Measurements from ENCODE around the gene ST6GALNAC4.

The ST6GALNAC4 gene

DNA sequence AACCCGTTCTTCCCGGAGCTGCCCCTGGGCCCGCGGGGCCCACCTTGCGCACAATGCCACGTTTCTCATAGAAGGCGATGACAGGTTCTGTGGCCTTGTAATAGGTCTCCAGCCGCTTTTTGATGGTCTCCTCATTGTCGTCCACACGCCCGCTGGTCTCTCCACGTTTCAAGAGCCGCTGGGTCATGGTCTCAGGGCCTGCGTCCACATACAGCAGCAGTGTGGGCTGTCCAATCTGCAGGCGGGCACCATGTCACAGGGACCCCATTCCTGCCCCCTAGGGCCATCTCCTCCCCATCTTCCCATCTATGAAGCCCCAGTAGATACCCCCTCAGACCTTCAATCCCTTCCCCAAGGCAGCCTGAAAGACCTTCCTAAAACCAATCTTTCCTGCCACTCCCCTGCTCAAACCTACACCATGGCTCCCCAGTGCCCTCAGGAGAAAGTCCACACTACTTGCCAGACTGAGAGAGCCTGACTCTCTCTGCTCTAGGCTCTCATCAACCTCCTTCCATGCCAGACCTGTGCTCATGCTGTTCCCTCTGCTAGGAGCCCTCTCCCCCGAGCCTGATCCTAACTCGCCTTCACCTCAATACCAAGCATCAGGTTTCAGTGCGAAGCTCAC, 48.5 kb downstream of the ST6GALNAC4 start:
- Histone ChIP-seq H3K4me3 (ENCODE audit: low read length) (no peak overlapping the region), H3K36me3 (ENCODE audit: insufficient read depth, low read length) (peaks cover 2% of the 10 kb centered on the region), H2AFZ (ENCODE audit: low read depth, low read length) (no peak overlapping the region), H3K4me1 (ENCODE audit: insufficient read depth, low read length) (peaks cover 14% of the 10 kb centered on the region), H3K27me3 (ENCODE audit: insufficient read depth, low read length) (no peaks in the 10 kb centered on the region), H3K9me3 (ENCODE audit: low read length) (no peaks in the 10 kb centered on the region)

- Histone ChIP-seq H3K4me3 (ENCODE audit: low read length) (no peak overlapping the region), H3K27me3 (ENCODE audit: insufficient read depth, low read length) (no peaks in the 10 kb centered on the region), H3K4me1 (ENCODE audit: insufficient read depth, low read length) (peaks cover 6% of the 10 kb centered on the region), H3K36me3 (ENCODE audit: insufficient read depth, low read length) (peaks cover 2% of the 10 kb centered on the region), H3K9me3 (ENCODE audit: low read length) (no peaks in the 10 kb centered on the region), H2AFZ (ENCODE audit: low read depth, low read length) (no peak overlapping the region)
Observed at GRCh38 chr9:127867356-127868277, 49.2 kb downstream of the ST6GALNAC4 start.

DNA sequence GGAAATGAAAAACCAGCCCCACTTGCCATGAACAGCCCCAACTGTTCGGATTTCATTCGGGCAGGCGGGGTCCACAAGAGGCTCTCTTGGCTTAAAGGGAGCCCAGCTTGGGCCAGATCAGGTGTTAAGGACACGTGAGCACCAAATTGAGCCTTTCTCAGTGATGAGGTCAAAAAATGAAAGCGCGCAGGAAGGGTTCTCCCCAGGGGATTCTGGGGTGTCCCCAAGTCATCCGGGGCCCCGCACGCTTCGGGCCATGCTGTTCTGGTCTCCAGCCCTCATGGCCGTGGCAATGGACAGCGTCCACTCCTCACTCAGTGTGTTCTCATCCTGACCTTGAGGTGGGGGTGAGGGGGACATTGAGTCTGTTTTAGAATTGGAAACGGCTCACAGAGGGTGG, 50.3 kb downstream of the ST6GALNAC4 start:
- Histone ChIP-seq H3K27me3 (ENCODE audit: insufficient read depth, low read length) (no peaks in the 10 kb centered on the region), H3K36me3 (ENCODE audit: insufficient read depth, low read length) (peaks cover 2% of the 10 kb centered on the region), H2AFZ (ENCODE audit: low read depth, low read length) (no peak overlapping the region), H3K9me3 (ENCODE audit: low read length) (no peaks in the 10 kb centered on the region), H3K4me3 (ENCODE audit: low read length) (no peak overlapping the region), H3K4me1 (ENCODE audit: insufficient read depth, low read length) (peaks cover 3% of the 10 kb centered on the region)

DNA sequence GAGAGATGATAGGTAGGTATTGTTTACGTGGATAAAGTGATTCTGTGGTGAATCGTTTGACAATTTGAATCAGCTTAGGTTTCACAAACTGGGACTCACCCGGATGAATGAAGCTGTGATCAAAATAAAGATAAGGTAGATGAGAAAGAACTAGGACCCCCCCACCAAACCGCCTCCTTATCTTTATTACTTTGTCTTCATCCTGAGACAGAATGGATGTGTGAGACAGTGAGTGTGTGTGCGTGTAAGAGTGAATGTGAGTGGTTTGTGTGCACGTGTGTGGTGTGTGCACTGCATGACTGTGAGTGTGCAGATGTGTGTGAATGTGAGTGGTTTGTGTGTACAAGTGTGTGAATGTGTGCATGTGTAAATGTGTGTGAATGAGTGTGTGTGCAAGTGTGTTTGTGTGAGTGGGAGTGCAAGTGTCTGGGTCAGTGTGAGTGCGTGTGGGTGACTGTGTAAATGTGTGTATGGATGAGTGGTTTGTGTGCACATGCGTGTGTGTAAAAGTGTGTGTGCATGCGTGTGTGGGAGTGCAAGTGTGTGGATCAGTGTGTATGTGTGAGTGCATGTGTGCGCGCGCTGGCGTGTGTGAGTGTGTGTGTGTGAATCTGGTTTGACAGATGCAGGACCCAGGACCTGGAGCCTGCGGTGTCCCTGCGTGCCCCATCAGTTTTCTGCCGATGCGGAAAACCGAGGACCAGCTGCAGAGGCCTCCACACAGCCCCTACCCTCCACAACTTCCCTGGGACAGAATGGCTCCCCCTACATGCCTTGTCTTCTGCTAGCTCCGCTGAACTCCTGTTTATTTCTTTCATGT, 51.0 kb downstream of the ST6GALNAC4 start:
- Histone ChIP-seq H3K9me3 (ENCODE audit: low read length) (no peaks in the 10 kb centered on the region), H2AFZ (ENCODE audit: low read depth, low read length) (no peak overlapping the region), H3K4me1 (ENCODE audit: insufficient read depth, low read length) (peaks cover 3% of the 10 kb centered on the region), H3K4me3 (ENCODE audit: low read length) (no peak overlapping the region), H3K36me3 (ENCODE audit: insufficient read depth, low read length) (peaks cover 2% of the 10 kb centered on the region), H3K27me3 (ENCODE audit: insufficient read depth, low read length) (no peaks in the 10 kb centered on the region)

- Histone ChIP-seq H3K4me3 (ENCODE audit: low read length) (no peak overlapping the region), H3K9me3 (ENCODE audit: low read length) (no peaks in the 10 kb centered on the region), H3K4me1 (ENCODE audit: insufficient read depth, low read length) (peaks cover 3% of the 10 kb centered on the region), H2AFZ (ENCODE audit: low read depth, low read length) (no peak overlapping the region), H3K27me3 (ENCODE audit: insufficient read depth, low read length) (no peaks in the 10 kb centered on the region), H3K36me3 (ENCODE audit: insufficient read depth, low read length) (peaks cover 2% of the 10 kb centered on the region)
Observed at GRCh38 chr9:127863191-127863621, 53.6 kb downstream of the ST6GALNAC4 start.

DNA sequence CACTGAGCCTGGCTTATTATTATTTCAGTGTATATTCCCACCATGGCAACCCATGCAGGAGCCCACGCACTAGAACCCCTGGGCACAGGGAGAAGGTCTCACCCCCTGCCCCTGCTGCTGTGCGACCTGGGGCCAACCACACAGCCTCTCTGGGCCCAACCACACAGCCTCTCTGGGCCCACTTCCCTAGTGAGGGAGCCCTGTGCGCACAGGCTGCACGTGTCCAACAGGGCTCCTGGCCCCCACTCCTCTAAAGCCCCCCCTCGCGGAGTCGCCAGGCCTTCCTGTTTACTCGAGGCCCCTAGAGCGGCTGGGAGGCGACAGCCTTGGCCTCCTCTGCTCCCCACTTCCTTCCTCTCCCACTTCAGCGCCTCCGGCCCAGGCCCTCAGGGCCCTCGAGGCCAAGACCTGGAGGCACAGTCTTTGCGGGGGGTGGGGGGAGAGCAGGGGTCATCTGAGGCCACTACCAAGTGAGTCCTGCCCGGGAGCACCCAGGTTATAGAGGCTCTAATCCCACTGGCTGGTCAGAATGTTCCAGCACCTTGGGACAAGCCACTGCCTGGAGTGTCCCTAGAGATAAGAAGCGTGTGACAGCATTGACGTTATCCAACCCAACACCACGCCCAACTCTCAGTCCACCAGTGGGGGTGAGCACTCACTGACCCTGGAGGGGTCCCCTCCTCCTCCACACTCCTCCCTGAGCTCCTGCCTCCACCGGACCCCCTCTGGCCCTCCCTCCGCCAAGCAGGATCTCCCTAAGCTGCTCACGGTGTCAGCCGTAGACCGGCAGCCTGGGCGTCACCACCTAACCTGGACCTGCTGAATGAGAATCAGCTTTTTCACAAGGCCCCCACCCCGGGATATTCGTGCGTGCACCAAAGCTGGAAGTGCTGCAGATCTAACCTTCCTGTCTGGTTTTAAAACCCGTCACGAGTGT, 54.5 kb downstream of the ST6GALNAC4 start:
- Histone ChIP-seq H3K27me3 (ENCODE audit: insufficient read depth, low read length) (no peaks in the 10 kb centered on the region), H3K9me3 (ENCODE audit: low read length) (no peaks in the 10 kb centered on the region), H3K4me3 (ENCODE audit: low read length) (no peak overlapping the region)

DNA sequence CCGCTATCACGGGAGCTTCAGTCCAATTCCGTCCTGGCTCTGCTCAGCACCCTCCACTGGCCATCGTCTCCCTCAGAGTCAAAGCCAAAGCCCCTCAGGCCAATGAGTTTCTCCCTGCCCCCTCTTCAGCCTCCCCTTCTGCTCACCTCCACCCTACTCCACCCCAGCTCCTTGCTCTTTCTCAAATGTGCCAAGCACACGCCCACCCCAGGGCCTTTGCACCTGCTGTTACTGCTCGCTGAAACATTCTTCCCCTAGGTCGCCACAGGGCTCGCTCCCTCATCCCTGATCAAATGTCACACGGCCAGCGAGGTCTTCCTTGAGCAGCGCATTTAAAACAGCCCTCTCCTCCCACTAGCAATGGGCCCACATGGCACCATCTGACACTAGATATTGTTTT, 56.1 kb downstream of the ST6GALNAC4 start:
- no peak overlapping the region for H3K4me3 ChIP-seq (ENCODE audit: low read length)
- no peak overlapping the region for H2AFZ ChIP-seq (ENCODE audit: low read depth, low read length)
- no peaks in the 10 kb centered on the region for H3K27me3 ChIP-seq (ENCODE audit: insufficient read depth, low read length)
- H3K36me3 ChIP-seq (ENCODE audit: insufficient read depth, low read length): no peaks in the 10 kb centered on the region
- H3K4me1 ChIP-seq (ENCODE audit: insufficient read depth, low read length): peaks cover 3% of the 10 kb centered on the region
- H3K9me3 ChIP-seq (ENCODE audit: low read length): no peaks in the 10 kb centered on the region

More for the DNA sequence above, 54.5 kb downstream of the ST6GALNAC4 start:
- Histone ChIP-seq H2AFZ (ENCODE audit: low read depth, low read length) (no peak overlapping the region), H3K36me3 (ENCODE audit: insufficient read depth, low read length) (no peaks in the 10 kb centered on the region), H3K4me1 (ENCODE audit: insufficient read depth, low read length) (peaks cover 3% of the 10 kb centered on the region)

DNA sequence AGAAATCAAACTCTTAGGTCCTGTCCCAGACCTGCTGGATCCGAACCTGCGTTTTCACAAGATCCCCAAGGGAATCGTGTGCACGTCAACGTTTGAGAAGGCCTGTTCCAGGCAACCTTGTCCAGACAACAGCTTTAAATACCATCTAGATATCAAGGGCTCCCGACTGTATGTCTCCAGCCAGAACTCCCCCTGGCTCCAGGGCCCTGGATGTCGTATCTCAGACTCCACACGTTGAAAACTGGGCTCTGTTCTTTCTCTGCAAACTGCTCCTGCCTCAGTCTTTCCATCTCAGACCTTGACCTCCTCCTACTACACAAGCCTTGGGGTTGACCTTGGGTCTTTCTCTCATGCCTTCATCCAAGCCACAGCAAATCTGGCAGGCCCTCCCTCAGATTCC, 56.6 kb downstream of the ST6GALNAC4 start:
- Histone ChIP-seq H3K4me3 (ENCODE audit: low read length) (no peak overlapping the region), H3K4me1 (ENCODE audit: insufficient read depth, low read length) (peaks cover 3% of the 10 kb centered on the region), H3K9me3 (ENCODE audit: low read length) (no peaks in the 10 kb centered on the region), H2AFZ (ENCODE audit: low read depth, low read length) (no peak overlapping the region), H3K36me3 (ENCODE audit: insufficient read depth, low read length) (no peaks in the 10 kb centered on the region), H3K27me3 (ENCODE audit: insufficient read depth, low read length) (no peaks in the 10 kb centered on the region)

DNA sequence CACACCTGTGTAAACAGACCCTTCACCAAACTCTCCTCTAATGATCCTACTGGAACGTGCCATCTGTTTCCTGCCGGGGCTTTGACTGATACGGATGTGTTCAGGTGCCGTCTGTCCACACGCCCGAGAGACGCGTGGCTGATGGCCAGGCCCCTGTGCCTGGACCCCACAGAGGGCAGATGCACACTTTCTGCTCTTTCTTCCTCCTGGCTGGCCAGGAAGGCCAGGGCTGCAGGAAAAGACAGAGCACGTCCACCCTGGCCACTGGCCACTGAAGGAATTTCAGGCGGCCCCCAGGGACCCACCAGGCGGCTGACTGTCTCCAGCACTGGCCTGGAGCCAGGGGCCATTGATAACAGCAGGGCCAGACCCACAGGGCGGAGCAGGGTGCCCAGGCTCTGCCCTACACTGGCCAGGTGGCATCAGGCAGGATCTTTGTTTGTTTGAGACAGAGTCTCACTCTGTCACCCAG, 58.8 kb downstream of the ST6GALNAC4 start:
- Histone ChIP-seq H3K4me3 (ENCODE audit: low read length) (no peak overlapping the region), H3K9me3 (ENCODE audit: low read length) (no peaks in the 10 kb centered on the region), H3K27me3 (ENCODE audit: insufficient read depth, low read length) (peaks cover 2% of the 10 kb centered on the region), H2AFZ (ENCODE audit: low read depth, low read length) (no peak overlapping the region), H3K4me1 (ENCODE audit: insufficient read depth, low read length) (no peaks in the 10 kb centered on the region), H3K36me3 (ENCODE audit: insufficient read depth, low read length) (no peaks in the 10 kb centered on the region)
